ENCODE data around the gene ST3GAL4. TPM values are rescaled to one million over a fixed set of nuclear protein-coding genes. Genes with fewer than 3 reads are reported as not detected.

ST3GAL4 gene
- total RNA-seq, 4 donors from 2014 or later: 3.4 to 12.4 (median 9.6) TPM

GRCh38 chr11:126451211-126451802 lies 95.8 kb downstream of the ST3GAL4 start:
- no peak for ATAC-seq
- no peak for DNase-seq
- Histone ChIP-seq H3K27me3 (peaks cover 11 to 19% (median 18%) of the 10 kb centered on the region in 3 donors), H3K27ac (no peak overlapping the region), H3K36me3 (no peaks in the 10 kb centered on the region), H3K9me3 (no peaks in the 10 kb centered on the region), H3K4me1 (no peaks in the 10 kb centered on the region), H3K4me3 (no peak overlapping the region)
- intact Hi-C loops (cut with DNase I; ENCODE audit: low total_unique reads): loop anchor here (10.0 kb wide), 1 partner anchor 1503 kb away; no protein-coding TSS in a partner anchor
- in situ Hi-C loops (cut with MboI; ENCODE audit: low sequenced_read_pairs in 4 of 4): no loop called here
- TF ChIP-seq CTCF (IDR thresholded peaks at IDR 0.05 in 4 of 5, conservative IDR thresholded peaks at IDR 0.05 in 1 of 5) (no peak), POLR2A (IDR thresholded peaks at IDR 0.05) (no peak)

GRCh38 chr11:126452241-126453101 lies 97.0 kb downstream of the ST3GAL4 start:
- no peaks in the 10 kb centered on the region for H3K36me3 ChIP-seq
- ATAC-seq: no peak
- no peaks in the 10 kb centered on the region for H3K9me3 ChIP-seq
- no peak for TF ChIP-seq POLR2A (IDR thresholded peaks at IDR 0.05)
- no peak for TF ChIP-seq CTCF (IDR thresholded peaks at IDR 0.05 in 4 of 5, conservative IDR thresholded peaks at IDR 0.05 in 1 of 5)
- intact Hi-C loops (cut with DNase I; ENCODE audit: low total_unique reads): loop anchor here (10.0 kb wide), 1 partner anchor 1502 kb away; no protein-coding TSS in a partner anchor
- in situ Hi-C loops (cut with MboI; ENCODE audit: low sequenced_read_pairs in 4 of 4): no loop called here
- H3K4me3 ChIP-seq: no peak overlapping the region
- no peak for DNase-seq
- H3K4me1 ChIP-seq: no peaks in the 10 kb centered on the region
- no peak overlapping the region for H3K27ac ChIP-seq
- H3K27me3 ChIP-seq: peaks cover 11 to 19% (median 18%) of the 10 kb centered on the region in 3 donors

- Histone ChIP-seq H3K36me3 (no peaks in the 10 kb centered on the region), H3K9me3 (no peaks in the 10 kb centered on the region), H3K4me1 (no peaks in the 10 kb centered on the region), H3K27ac (no peak overlapping the region), H3K4me3 (no peak overlapping the region), H3K27me3 (peaks cover 11 to 19% (median 18%) of the 10 kb centered on the region in 3 donors)
- ATAC-seq: no peak
- DNase-seq: no peak
- in situ Hi-C loops (cut with MboI; ENCODE audit: low sequenced_read_pairs in 4 of 4) (no loop called here), intact Hi-C loops (cut with DNase I; ENCODE audit: low total_unique reads) (loop anchor here (10.0 kb wide), 1 partner anchor 1499 kb away; no protein-coding TSS in a partner anchor)
- TF ChIP-seq CTCF (IDR thresholded peaks at IDR 0.05 in 4 of 5, conservative IDR thresholded peaks at IDR 0.05 in 1 of 5) (no peak), POLR2A (IDR thresholded peaks at IDR 0.05) (no peak)
Measured at GRCh38 chr11:126456089-126456488, 100.6 kb downstream of the ST3GAL4 start.

- no peaks in the 10 kb centered on the region for H3K4me1 ChIP-seq
- no peaks in the 10 kb centered on the region for H3K36me3 ChIP-seq
- no peaks in the 10 kb centered on the region for H3K9me3 ChIP-seq
- DNase-seq (no peak), ATAC-seq (no peak)
- no peak for TF ChIP-seq CTCF (IDR thresholded peaks at IDR 0.05 in 4 of 5, conservative IDR thresholded peaks at IDR 0.05 in 1 of 5)
- TF ChIP-seq POLR2A (IDR thresholded peaks at IDR 0.05): no peak
- in situ Hi-C loops (cut with MboI; ENCODE audit: low sequenced_read_pairs in 4 of 4) (no loop called here), intact Hi-C loops (cut with DNase I; ENCODE audit: low total_unique reads) (loop anchor here (10.0 kb wide), 1 partner anchor 1498 kb away; no protein-coding TSS in a partner anchor)
- H3K27ac ChIP-seq: no peak overlapping the region
- no peak overlapping the region for H3K4me3 ChIP-seq
- peaks cover 11 to 19% (median 18%) of the 10 kb centered on the region in 3 donors for H3K27me3 ChIP-seq
Measured at GRCh38 chr11:126456783-126457542, 101.5 kb downstream of the ST3GAL4 start.

Measured in gastrocnemius medialis (tissue), 4 donors.